ENCODE data around the gene MRGPRD. TPM values are rescaled to one million over a fixed set of nuclear protein-coding genes. Genes with fewer than 3 reads are reported as not detected.

Gene MRGPRD
- total RNA-seq, 1 donor from 2014 or later: not detected

- Histone ChIP-seq H4K20me1 (ENCODE audit: low read depth) (no peaks in the 10 kb centered on the region), H3K36me3 (no peaks in the 10 kb centered on the region), H2AFZ (replicated peaks) (no peak overlapping the region), H3K4me3 (no peak overlapping the region), H3K27ac (no peak overlapping the region), H3K4me2 (no peak overlapping the region), H3K4me1 (peaks cover 2% of the 10 kb centered on the region), H3F3A (ENCODE audit: low read depth) (no peaks in the 10 kb centered on the region), H3K27me3 (no peaks in the 10 kb centered on the region), H3K9ac (no peak overlapping the region), H3K79me2 (ENCODE audit: low read depth) (no peaks in the 10 kb centered on the region), H3K9me3 (ENCODE audit: low read depth) (no peaks in the 10 kb centered on the region)
- Mint-ChIP-seq H3K4me1 (peaks cover under 1% of the 10 kb centered on the region), H3K4me3 (no peak overlapping the region), H3K27ac (no peak overlapping the region), H3K9me3 (no peaks in the 10 kb centered on the region), H3K27me3 (ENCODE audit: insufficient read depth, low read depth) (peaks cover 2% of the 10 kb centered on the region), H3K36me3 (peaks cover 2% of the 10 kb centered on the region)
- TF ChIP-seq EZH2phosphoT487 (IDR thresholded peaks at IDR 0.05): no peak
- TF ChIP-seq EZH2 (IDR thresholded peaks at IDR 0.05): no peak
- no peak for TF ChIP-seq CTCF (IDR thresholded peaks at IDR 0.05)
- no peak for DNase-seq (ENCODE audit: low spot score)
Measured at GRCh38 chr11:68942751-68943271, 38.0 kb downstream of the MRGPRD start.

GRCh38 chr11:68942095-68942620 lies 38.6 kb downstream of the MRGPRD start:
- no peak overlapping the region for H3K9ac ChIP-seq
- no peaks in the 10 kb centered on the region for H3F3A ChIP-seq (ENCODE audit: low read depth)
- H3K27me3 Mint-ChIP-seq (ENCODE audit: insufficient read depth, low read depth): peaks cover 2% of the 10 kb centered on the region
- DNase-seq (ENCODE audit: low spot score): no peak
- no peaks in the 10 kb centered on the region for H3K36me3 ChIP-seq
- H3K4me3 ChIP-seq: no peak overlapping the region
- H3K4me1 Mint-ChIP-seq: no peaks in the 10 kb centered on the region
- TF ChIP-seq CTCF (IDR thresholded peaks at IDR 0.05): no peak
- TF ChIP-seq EZH2 (IDR thresholded peaks at IDR 0.05): no peak
- TF ChIP-seq EZH2phosphoT487 (IDR thresholded peaks at IDR 0.05): no peak
- H3K27ac ChIP-seq: no peak overlapping the region
- H3K27ac Mint-ChIP-seq: no peak overlapping the region
- H3K79me2 ChIP-seq (ENCODE audit: low read depth): no peaks in the 10 kb centered on the region
- H3K9me3 ChIP-seq (ENCODE audit: low read depth): no peaks in the 10 kb centered on the region
- peaks cover 2% of the 10 kb centered on the region for H3K36me3 Mint-ChIP-seq
- H4K20me1 ChIP-seq (ENCODE audit: low read depth): no peaks in the 10 kb centered on the region
- H3K4me1 ChIP-seq: no peaks in the 10 kb centered on the region
- no peak overlapping the region for H2AFZ ChIP-seq (replicated peaks)
- H3K4me3 Mint-ChIP-seq: no peak overlapping the region
- H3K4me2 ChIP-seq: no peak overlapping the region
- no peaks in the 10 kb centered on the region for H3K27me3 ChIP-seq
- no peaks in the 10 kb centered on the region for H3K9me3 Mint-ChIP-seq

- TF ChIP-seq CTCF (IDR thresholded peaks at IDR 0.05) (no peak), EZH2phosphoT487 (IDR thresholded peaks at IDR 0.05) (no peak), EZH2 (IDR thresholded peaks at IDR 0.05) (no peak)
- H3K4me1 ChIP-seq: no peaks in the 10 kb centered on the region
- Mint-ChIP-seq H3K4me1 (no peaks in the 10 kb centered on the region), H3K27me3 (ENCODE audit: insufficient read depth, low read depth) (peaks cover 1% of the 10 kb centered on the region), H3K9me3 (no peaks in the 10 kb centered on the region), H3K27ac (no peak overlapping the region), H3K36me3 (peaks cover 2% of the 10 kb centered on the region), H3K4me3 (no peak overlapping the region)
- no peak overlapping the region for H3K4me3 ChIP-seq
- no peak for DNase-seq (ENCODE audit: low spot score)
- no peak overlapping the region for H3K9ac ChIP-seq
- no peaks in the 10 kb centered on the region for H3K9me3 ChIP-seq (ENCODE audit: low read depth)
- no peak overlapping the region for H3K4me2 ChIP-seq
- no peaks in the 10 kb centered on the region for H3K27me3 ChIP-seq
- H2AFZ ChIP-seq (replicated peaks): no peak overlapping the region
- no peaks in the 10 kb centered on the region for H3K79me2 ChIP-seq (ENCODE audit: low read depth)
- no peak overlapping the region for H3K27ac ChIP-seq
- H4K20me1 ChIP-seq (ENCODE audit: low read depth): no peaks in the 10 kb centered on the region
- no peaks in the 10 kb centered on the region for H3F3A ChIP-seq (ENCODE audit: low read depth)
- H3K36me3 ChIP-seq: no peaks in the 10 kb centered on the region
Measured at GRCh38 chr11:68941324-68942094, 39.3 kb downstream of the MRGPRD start.

All from neural progenitor cell (in vitro differentiated cells).